SJCRH30 (cell line): ENCODE data around the gene RBSN. TPM values are rescaled to one million over a fixed set of nuclear protein-coding genes. Genes with fewer than 3 reads are reported as not detected.

Source experiments
- DNase-seq, 2 experiments: peaks; one replicate each; pipeline ENCODE4 v3.0.0-alpha.2; 2015 to 2020
- H3K27ac ChIP-seq: fragments of 250-450 bp; sonication (Bioruptor Pico); 2 replicates; pipeline ENCODE4 v1.5.1; 2020; ENCODE audit warnings: mild to moderate bottlenecking, moderate library complexity
- H3K27me3 ChIP-seq: fragments of 250-450 bp; sonication (Bioruptor Pico); 2 replicates; pipeline ENCODE4 v1.5.1; 2020; ENCODE audit warnings: mild to moderate bottlenecking, moderate library complexity
- H3K36me3 ChIP-seq: fragments of 250-450 bp; sonication (Bioruptor Pico); 2 replicates; pipeline ENCODE4 v1.5.1; 2020; ENCODE audit warnings: mild to moderate bottlenecking, moderate library complexity
- H3K4me1 ChIP-seq: fragments of 250-450 bp; sonication (Bioruptor Pico); 2 replicates; pipeline ENCODE4 v1.5.1; 2020; ENCODE audit warnings: mild to moderate bottlenecking, moderate library complexity
- H3K4me3 ChIP-seq: fragments of 250-450 bp; sonication (Bioruptor Pico); 2 replicates; pipeline ENCODE4 v1.5.1; 2020; ENCODE audit warnings: mild to moderate bottlenecking, moderate library complexity
- H3K9me3 ChIP-seq: fragments of 250-450 bp; sonication (Bioruptor Pico); replicated peaks from 2 replicates; pipeline ENCODE4 v1.5.1; 2020; ENCODE audit warnings: mild to moderate bottlenecking, moderate library complexity
- total RNA-seq: library from RNA; depleted of rRNA; stranded (reverse); fragments of >200 nt; shearing (Covaris generic); gene quantifications from 2 replicates; pipeline ENCODE4 v1.2.3, GENCODE V29; 2014

The RBSN gene
- total RNA-seq, 1 experiment from 2014 or later, result 17.6 TPM

- H3K4me1 ChIP-seq, result no peaks in the 10 kb centered on the region
- H3K9me3 ChIP-seq, result no peaks in the 10 kb centered on the region
- DNase-seq, result no peak
- H3K27me3 ChIP-seq, result no peaks in the 10 kb centered on the region
- H3K36me3 ChIP-seq, result peaks cover 7% of the 10 kb centered on the region; the same call in 1 of the 2 replicates
- H3K27ac ChIP-seq, result no peak overlapping the region
- H3K4me3 ChIP-seq, result no peak overlapping the region
Observed at GRCh38 chr3:15086699-15087098, 12.2 kb downstream of the RBSN start.

GRCh38 chr3:15086263-15086662 lies 12.7 kb downstream of the RBSN start:
- Histone ChIP-seq H3K9me3 (no peaks in the 10 kb centered on the region), H3K36me3 (peaks cover 7% of the 10 kb centered on the region; the same call in 1 of the 2 replicates), H3K4me3 (no peak overlapping the region), H3K27me3 (no peaks in the 10 kb centered on the region), H3K27ac (no peak overlapping the region), H3K4me1 (no peaks in the 10 kb centered on the region)
- no peak for DNase-seq

GRCh38 chr3:15083252-15083651 lies 15.7 kb downstream of the RBSN start:
- DNase-seq, result no peak
- no peaks in the 10 kb centered on the region for H3K9me3 ChIP-seq
- H3K36me3 ChIP-seq, result peaks cover 10% of the 10 kb centered on the region; the same call in 1 of the 2 replicates

GRCh38 chr3:15081960-15082664 lies 16.8 kb downstream of the RBSN start:
- Histone ChIP-seq H3K4me3 (no peak overlapping the region), H3K27me3 (no peaks in the 10 kb centered on the region), H3K27ac (no peak overlapping the region), H3K4me1 (no peaks in the 10 kb centered on the region), H3K36me3 (peaks cover 17% of the 10 kb centered on the region; the same call in 1 of the 2 replicates), H3K9me3 (no peaks in the 10 kb centered on the region)
- no peak for DNase-seq

More at GRCh38 chr3:15083252-15083651, 15.7 kb downstream of the RBSN start:
- Histone ChIP-seq H3K27me3 (no peaks in the 10 kb centered on the region), H3K4me3 (no peak overlapping the region), H3K4me1 (no peaks in the 10 kb centered on the region), H3K27ac (no peak overlapping the region)

- no peak for DNase-seq
- Histone ChIP-seq H3K27me3 (no peaks in the 10 kb centered on the region), H3K36me3 (peaks cover 21% of the 10 kb centered on the region; the same call in 1 of the 2 replicates), H3K4me3 (no peak overlapping the region), H3K4me1 (no peaks in the 10 kb centered on the region), H3K27ac (no peak overlapping the region), H3K9me3 (no peaks in the 10 kb centered on the region)
Observed at GRCh38 chr3:15079091-15079490, 19.9 kb downstream of the RBSN start.

- Histone ChIP-seq H3K27me3 (no peaks in the 10 kb centered on the region), H3K27ac (no peak overlapping the region), H3K36me3 (peaks cover 23% of the 10 kb centered on the region; the same call in 1 of the 2 replicates), H3K9me3 (no peaks in the 10 kb centered on the region), H3K4me3 (no peak overlapping the region), H3K4me1 (no peaks in the 10 kb centered on the region)
- DNase-seq, result no peak
Observed at GRCh38 chr3:15074500-15074899, 24.4 kb downstream of the RBSN start.

GRCh38 chr3:15071699-15072098 lies 27.2 kb downstream of the RBSN start:
- Histone ChIP-seq H3K27ac (no peak overlapping the region), H3K9me3 (no peaks in the 10 kb centered on the region), H3K36me3 (peaks cover 15% of the 10 kb centered on the region; the same call in 1 of the 2 replicates), H3K4me3 (no peak overlapping the region), H3K4me1 (no peaks in the 10 kb centered on the region), H3K27me3 (no peaks in the 10 kb centered on the region)
- no peak for DNase-seq

- Histone ChIP-seq H3K4me1 (no peaks in the 10 kb centered on the region), H3K4me3 (no peak overlapping the region), H3K27me3 (no peaks in the 10 kb centered on the region), H3K36me3 (peaks cover 8% of the 10 kb centered on the region; the same call in 1 of the 2 replicates), H3K9me3 (no peaks in the 10 kb centered on the region), H3K27ac (no peak overlapping the region)
- DNase-seq, result no peak
Observed at GRCh38 chr3:15069441-15069840, 29.5 kb downstream of the RBSN start.

- H3K4me1 ChIP-seq, result no peaks in the 10 kb centered on the region
- peaks cover 7% of the 10 kb centered on the region; the same call in 1 of the 2 replicates for H3K36me3 ChIP-seq
- no peaks in the 10 kb centered on the region for H3K9me3 ChIP-seq
- no peak for DNase-seq
- H3K27ac ChIP-seq, result no peak overlapping the region
- no peak overlapping the region for H3K4me3 ChIP-seq
- H3K27me3 ChIP-seq, result no peaks in the 10 kb centered on the region
Observed at GRCh38 chr3:15066467-15066866, 32.5 kb downstream of the RBSN start.

- DNase-seq, result no peak
- peak overlapping the region; percentile 78 for H3K4me3 ChIP-seq
- H3K27ac ChIP-seq, result no peak overlapping the region
- no peaks in the 10 kb centered on the region for H3K27me3 ChIP-seq
- no peaks in the 10 kb centered on the region for H3K4me1 ChIP-seq
- no peaks in the 10 kb centered on the region for H3K9me3 ChIP-seq
- peaks cover 10% of the 10 kb centered on the region; the same call in 1 of the 2 replicates for H3K36me3 ChIP-seq
Observed at GRCh38 chr3:15065550-15066007, 33.4 kb downstream of the RBSN start.

- H3K4me3 ChIP-seq, result peak within 1 kb of the TSS; percentile 78
- H3K36me3 ChIP-seq, result peaks cover 6% of the 10 kb centered on the region; the same call in 1 of the 2 replicates
- H3K4me1 ChIP-seq, result no peaks in the 10 kb centered on the region
- peak within 1 kb of the TSS; percentile 81 for H3K27ac ChIP-seq
- DNase-seq, result peak; percentile 88 to 90
- H3K9me3 ChIP-seq, result no peaks in the 10 kb centered on the region
- no peaks in the 10 kb centered on the region for H3K27me3 ChIP-seq
Observed at GRCh38 chr3:15064835-15065549, 34.0 kb downstream of the RBSN start, which contains the start of gene MRPS25. Gene MRPS25 (minus strand): TSS chr3:15065315. CDS start chr3:15065194, 121 bp downstream.

- H3K4me3 ChIP-seq, result peak overlapping the region; percentile 78
- peak overlapping the region; percentile 81 for H3K27ac ChIP-seq
- H3K36me3 ChIP-seq, result peaks cover 9% of the 10 kb centered on the region
- no peaks in the 10 kb centered on the region for H3K9me3 ChIP-seq
- no peaks in the 10 kb centered on the region for H3K27me3 ChIP-seq
- no peaks in the 10 kb centered on the region for H3K4me1 ChIP-seq
- peak; percentile 32 to 48 for DNase-seq
Observed at GRCh38 chr3:15064299-15064834, 34.6 kb downstream of the RBSN start.

GRCh38 chr3:15063656-15064286 lies 35.2 kb downstream of the RBSN start:
- no peak for DNase-seq
- no peaks in the 10 kb centered on the region for H3K9me3 ChIP-seq
- peak overlapping the region; percentile 78 for H3K4me3 ChIP-seq
- H3K36me3 ChIP-seq, result peaks cover 14% of the 10 kb centered on the region
- peak overlapping the region; percentile 81 for H3K27ac ChIP-seq
- no peaks in the 10 kb centered on the region for H3K27me3 ChIP-seq
- H3K4me1 ChIP-seq, result no peaks in the 10 kb centered on the region

GRCh38 chr3:15063238-15063637 lies 35.7 kb downstream of the RBSN start:
- H3K27me3 ChIP-seq, result no peaks in the 10 kb centered on the region
- H3K27ac ChIP-seq, result no peak overlapping the region
- no peak overlapping the region for H3K4me3 ChIP-seq
- no peaks in the 10 kb centered on the region for H3K4me1 ChIP-seq
- H3K36me3 ChIP-seq, result peaks cover 20% of the 10 kb centered on the region
- DNase-seq, result no peak
- no peaks in the 10 kb centered on the region for H3K9me3 ChIP-seq
